ENCODE results near the gene KMT5B. TPM values are rescaled to one million over a fixed set of nuclear protein-coding genes. Genes with fewer than 3 reads are reported as not detected.
A peak's percentile ranks its signal among the peaks of the same experiment; 100 is the strongest.

The KMT5B gene
- polyA plus RNA-seq, 3 donors: 12.2 to 22.0 (median 19.5) TPM

GRCh38 chr11:68158580-68158979, 54.5 kb downstream of the KMT5B start:
- Mint-ChIP-seq H3K36me3 (peaks cover 52 to 55% of the 10 kb centered on the region in 2 donors), H3K9me3 (no peaks in the 10 kb centered on the region), H3K4me3 (no peak overlapping the region), H3K27ac (peak overlapping the region in 1 of 7 donors; percentile 5), H3K4me1 (no peaks in the 10 kb centered on the region), H3K27me3 (ENCODE audit: low read depth in 3 of 3) (no peaks in the 10 kb centered on the region)
- intact Hi-C loops (cut with micrococcal nuclease): no loop called here
- H3K36me3 ChIP-seq (replicated peaks in 1 of 2; ENCODE audit: control insufficient read depth in 1 of 2, insufficient read depth in 2 of 2, low read length in 2 of 2): peaks cover 17 to 79% of the 10 kb centered on the region in 2 donors
- no peaks in the 10 kb centered on the region for H3K79me2 ChIP-seq (ENCODE audit: insufficient read depth, low read length)
- H3K27ac ChIP-seq (ENCODE audit: low read depth in 1 of 2, low read length in 2 of 2): no peak overlapping the region
- no peak overlapping the region for H3K9ac ChIP-seq (ENCODE audit: insufficient read depth, low read length, poor library complexity, severe bottlenecking)
- no peaks in the 10 kb centered on the region for H3K27me3 ChIP-seq (ENCODE audit: control insufficient read depth in 2 of 2, insufficient read depth in 2 of 2, low read length in 2 of 2)
- no peak overlapping the region for H2AFZ ChIP-seq (ENCODE audit: insufficient read depth, low read depth, low read length, poor library complexity, severe bottlenecking)
- H3K4me3 ChIP-seq (replicated peaks in 1 of 3; ENCODE audit: low read depth in 2 of 3, low read length in 3 of 3): no peak overlapping the region
- no peaks in the 10 kb centered on the region for H4K20me1 ChIP-seq (ENCODE audit: insufficient read depth, low read length)
- H3K9me3 ChIP-seq (replicated peaks in 1 of 2; ENCODE audit: control insufficient read depth in 1 of 2, insufficient read depth in 1 of 2, low read length in 2 of 2): no peaks in the 10 kb centered on the region
- H3K4me1 ChIP-seq (ENCODE audit: control insufficient read depth in 1 of 2, insufficient read depth in 2 of 2, low read length in 2 of 2): no peaks in the 10 kb centered on the region
- WGBS (ENCODE audit: insufficient coverage): 98% methylated on average over 12 of the region's 14 CpGs
- TF ChIP-seq CTCF (IDR thresholded peaks at IDR 0.05): no peak
- H3K4me2 ChIP-seq (replicated peaks; ENCODE audit: extremely low read depth, low read length, poor library complexity, severe bottlenecking): no peak overlapping the region
- DNase-seq: no peak

- H3K4me3 ChIP-seq (replicated peaks in 1 of 3; ENCODE audit: low read depth in 2 of 3, low read length in 3 of 3): no peak overlapping the region
- no peak overlapping the region for H2AFZ ChIP-seq (ENCODE audit: insufficient read depth, low read depth, low read length, poor library complexity, severe bottlenecking)
- Mint-ChIP-seq H3K36me3 (peaks cover 22 to 24% of the 10 kb centered on the region in 2 donors), H3K9me3 (no peaks in the 10 kb centered on the region), H3K4me1 (peaks cover 4% of the 10 kb centered on the region), H3K27me3 (ENCODE audit: low read depth in 3 of 3) (peaks cover 2 to 3% (median 3%) of the 10 kb centered on the region in 3 donors), H3K27ac (no peak overlapping the region), H3K4me3 (no peak overlapping the region)
- H3K27me3 ChIP-seq (ENCODE audit: control insufficient read depth in 2 of 2, insufficient read depth in 2 of 2, low read length in 2 of 2): no peaks in the 10 kb centered on the region
- H3K4me2 ChIP-seq (replicated peaks; ENCODE audit: extremely low read depth, low read length, poor library complexity, severe bottlenecking): no peak overlapping the region
- intact Hi-C loops (cut with micrococcal nuclease): no loop called here
- TF ChIP-seq CTCF (IDR thresholded peaks at IDR 0.05): no peak
- H3K36me3 ChIP-seq (replicated peaks in 1 of 2; ENCODE audit: control insufficient read depth in 1 of 2, insufficient read depth in 2 of 2, low read length in 2 of 2): peaks cover 12 to 32% of the 10 kb centered on the region in 2 donors
- no peaks in the 10 kb centered on the region for H4K20me1 ChIP-seq (ENCODE audit: insufficient read depth, low read length)
- no peaks in the 10 kb centered on the region for H3K9me3 ChIP-seq (replicated peaks in 1 of 2; ENCODE audit: control insufficient read depth in 1 of 2, insufficient read depth in 1 of 2, low read length in 2 of 2)
- H3K9ac ChIP-seq (ENCODE audit: insufficient read depth, low read length, poor library complexity, severe bottlenecking): no peak overlapping the region
- WGBS (ENCODE audit: insufficient coverage): 93% methylated on average over 4 of the region's 8 CpGs
- H3K4me1 ChIP-seq (ENCODE audit: control insufficient read depth in 1 of 2, insufficient read depth in 2 of 2, low read length in 2 of 2): no peaks in the 10 kb centered on the region
- no peak for DNase-seq
- no peaks in the 10 kb centered on the region for H3K79me2 ChIP-seq (ENCODE audit: insufficient read depth, low read length)
- no peak overlapping the region for H3K27ac ChIP-seq (ENCODE audit: low read depth in 1 of 2, low read length in 2 of 2)
Measured at GRCh38 chr11:68153742-68154141, 59.4 kb downstream of the KMT5B start.
